RWPE2 (cell line): ENCODE measurements around the gene EREG.

Experiments used
- ATAC-seq: fragments of 200-7000 bp; cut with Tn5 transposase; 3 replicates; pipeline ENCODE4 v1.9.1; 2021; ENCODE audit warnings: low read depth
- DNase-seq: peaks from one replicate; pipeline ENCODE4 v3.0.0-alpha.2; 2020; ENCODE audit warnings: low spot score
- H3K27ac ChIP-seq: fragments of 450-650 bp; 2 replicates; pipeline ENCODE4 v1.5.1; 2017; ENCODE audit warnings: mild to moderate bottlenecking; ENCODE audit not compliant: poor library complexity, severe bottlenecking
- H3K27me3 ChIP-seq: fragments of 250-450 bp; sonication (Bioruptor Pico); 2 replicates; pipeline ENCODE4 v1.5.1; 2021; ENCODE audit warnings: mild to moderate bottlenecking, moderate library complexity; ENCODE audit not compliant: insufficient read depth, poor library complexity, severe bottlenecking
- H3K36me3 ChIP-seq: fragments of 250-450 bp; sonication (Bioruptor Pico); 2 replicates; pipeline ENCODE4 v1.5.1; 2020; ENCODE audit warnings: low read depth, mild to moderate bottlenecking, moderate library complexity
- H3K4me1 ChIP-seq: fragments of 250-450 bp; sonication (Bioruptor Pico); 2 replicates; pipeline ENCODE4 v1.5.1; 2021; ENCODE audit warnings: mild to moderate bottlenecking, moderate library complexity; ENCODE audit not compliant: insufficient read depth, poor library complexity, severe bottlenecking
- H3K4me3 ChIP-seq: fragments of 250-450 bp; sonication (Bioruptor Pico); 2 replicates; pipeline ENCODE4 v1.5.1; 2021; ENCODE audit warnings: mild to moderate bottlenecking, moderate library complexity; ENCODE audit not compliant: severe bottlenecking
- H3K9me3 ChIP-seq: fragments of 250-450 bp; sonication (Bioruptor Pico); 2 replicates; pipeline ENCODE4 v1.5.1; 2021; ENCODE audit warnings: mild to moderate bottlenecking, moderate library complexity; ENCODE audit not compliant: severe bottlenecking
- TF ChIP-seq, protein P1 (sequence below): fragments of 450-650 bp; IDR thresholded peaks from one replicate; pipeline ENCODE4 v1.5.1; 2017; ENCODE audit warnings: mild to moderate bottlenecking, moderate library complexity; ENCODE audit not compliant: poor library complexity, severe bottlenecking

Gene EREG

GRCh38 chr4:74433043-74433442 is 68.1 kb downstream of the EREG start:
- ATAC-seq (peak; percentile 65), DNase-seq (no peak)
- Histone ChIP-seq H3K27ac (peak overlapping the region; percentile 98), H3K36me3 (no peaks in the 10 kb centered on the region), H3K4me1 (peaks cover 64% of the 10 kb centered on the region), H3K9me3 (no peaks in the 10 kb centered on the region), H3K27me3 (no peaks in the 10 kb centered on the region), H3K4me3 (no peak overlapping the region)
- TF ChIP-seq, protein P1, sequence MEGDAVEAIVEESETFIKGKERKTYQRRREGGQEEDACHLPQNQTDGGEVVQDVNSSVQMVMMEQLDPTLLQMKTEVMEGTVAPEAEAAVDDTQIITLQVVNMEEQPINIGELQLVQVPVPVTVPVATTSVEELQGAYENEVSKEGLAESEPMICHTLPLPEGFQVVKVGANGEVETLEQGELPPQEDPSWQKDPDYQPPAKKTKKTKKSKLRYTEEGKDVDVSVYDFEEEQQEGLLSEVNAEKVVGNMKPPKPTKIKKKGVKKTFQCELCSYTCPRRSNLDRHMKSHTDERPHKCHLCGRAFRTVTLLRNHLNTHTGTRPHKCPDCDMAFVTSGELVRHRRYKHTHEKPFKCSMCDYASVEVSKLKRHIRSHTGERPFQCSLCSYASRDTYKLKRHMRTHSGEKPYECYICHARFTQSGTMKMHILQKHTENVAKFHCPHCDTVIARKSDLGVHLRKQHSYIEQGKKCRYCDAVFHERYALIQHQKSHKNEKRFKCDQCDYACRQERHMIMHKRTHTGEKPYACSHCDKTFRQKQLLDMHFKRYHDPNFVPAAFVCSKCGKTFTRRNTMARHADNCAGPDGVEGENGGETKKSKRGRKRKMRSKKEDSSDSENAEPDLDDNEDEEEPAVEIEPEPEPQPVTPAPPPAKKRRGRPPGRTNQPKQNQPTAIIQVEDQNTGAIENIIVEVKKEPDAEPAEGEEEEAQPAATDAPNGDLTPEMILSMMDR: no peak

DNA sequence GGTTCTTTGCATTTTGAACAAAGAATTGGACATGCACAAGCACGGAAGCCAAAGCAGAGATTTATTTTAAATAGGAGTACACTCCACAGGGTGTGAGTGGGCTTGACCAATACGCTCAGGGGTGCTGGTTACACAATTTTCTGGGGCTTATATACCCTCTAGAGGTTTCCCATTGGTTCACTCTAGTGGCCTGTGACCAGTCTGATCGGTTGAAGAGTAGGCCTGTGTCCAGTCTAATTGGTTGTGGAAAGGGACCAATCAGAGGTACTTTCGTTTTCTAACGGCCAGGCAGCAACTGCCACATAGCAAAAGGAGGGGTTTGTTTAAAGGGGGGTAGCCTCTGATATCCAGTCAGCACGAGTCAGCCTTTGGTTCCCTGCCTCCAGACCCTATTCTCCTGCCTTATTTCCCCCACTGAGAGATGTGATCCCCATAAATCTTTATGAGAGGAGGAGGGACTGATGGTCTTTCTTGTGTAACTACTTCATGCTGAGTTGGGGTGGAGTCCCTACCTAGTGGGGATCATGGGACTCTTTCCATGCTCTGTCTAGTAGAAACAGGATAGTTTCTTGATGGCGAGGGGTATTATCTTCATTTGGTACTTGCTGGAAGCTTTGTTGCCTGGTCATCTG is 68.7 kb downstream of the EREG start:
- ATAC-seq (peak; percentile 20), DNase-seq (no peak)
- TF ChIP-seq, protein P1: no peak
- H3K4me1 ChIP-seq: peaks cover 65% of the 10 kb centered on the region
- H3K27me3 ChIP-seq: no peaks in the 10 kb centered on the region
- H3K36me3 ChIP-seq: peaks cover 2% of the 10 kb centered on the region
- no peaks in the 10 kb centered on the region for H3K9me3 ChIP-seq
- no peak overlapping the region for H3K4me3 ChIP-seq
- H3K27ac ChIP-seq: peak overlapping the region; percentile 98

- Histone ChIP-seq H3K4me3 (no peak overlapping the region), H3K36me3 (peaks cover 18% of the 10 kb centered on the region), H3K9me3 (no peaks in the 10 kb centered on the region), H3K27ac (peak overlapping the region; percentile 98), H3K4me1 (peaks cover 51% of the 10 kb centered on the region), H3K27me3 (no peaks in the 10 kb centered on the region)
- TF ChIP-seq, protein P1: no peak
- DNase-seq: no peak
- ATAC-seq: no peak
Measured at GRCh38 chr4:74435296-74435695, 70.4 kb downstream of the EREG start.

GRCh38 chr4:74437866-74438265 is 72.9 kb downstream of the EREG start:
- H3K9me3 ChIP-seq: no peaks in the 10 kb centered on the region
- peak; percentile 16 for ATAC-seq

More at GRCh38 chr4:74437866-74438265, 72.9 kb downstream of the EREG start:
- TF ChIP-seq, protein P1: no peak
- Histone ChIP-seq H3K36me3 (peaks cover 18% of the 10 kb centered on the region), H3K27ac (peak overlapping the region; percentile 98), H3K4me3 (no peak overlapping the region), H3K27me3 (no peaks in the 10 kb centered on the region), H3K4me1 (peaks cover 47% of the 10 kb centered on the region)
- DNase-seq: no peak
